T-helper 2 cell treated with Interferon-gamma antibody and Interleukin-4, amounts not matched to agents 5 μg/mL and 100 μg/mL, for 36 hours (primary cell): Measurements from ENCODE around the gene FLT1.

Experiments
- DNase-seq: peaks from one replicate; pipeline ENCODE4 v3.0.0; 2021; ENCODE audit warnings: low spot score
- H3K27ac Mint-ChIP-seq: one replicate; pipeline ENCODE4 v1.8.0; 2021; ENCODE audit warnings: mild to moderate bottlenecking, mixed read lengths
- H3K27me3 Mint-ChIP-seq: one replicate; pipeline ENCODE4 v1.8.0; 2021; ENCODE audit warnings: low read depth, mixed read lengths
- H3K36me3 Mint-ChIP-seq: one replicate; pipeline ENCODE4 v1.8.0; 2021; ENCODE audit warnings: low read depth, mixed read lengths
- H3K4me1 Mint-ChIP-seq: one replicate; pipeline ENCODE4 v1.8.0; 2021; ENCODE audit warnings: low read depth, mixed read lengths
- H3K4me3 Mint-ChIP-seq: one replicate; pipeline ENCODE4 v1.8.0; 2022; ENCODE audit warnings: mild to moderate bottlenecking, moderate library complexity, mixed read lengths
- H3K9me3 Mint-ChIP-seq: one replicate; pipeline ENCODE4 v1.8.0; 2021; ENCODE audit warnings: mixed read lengths

FLT1 gene

DNA sequence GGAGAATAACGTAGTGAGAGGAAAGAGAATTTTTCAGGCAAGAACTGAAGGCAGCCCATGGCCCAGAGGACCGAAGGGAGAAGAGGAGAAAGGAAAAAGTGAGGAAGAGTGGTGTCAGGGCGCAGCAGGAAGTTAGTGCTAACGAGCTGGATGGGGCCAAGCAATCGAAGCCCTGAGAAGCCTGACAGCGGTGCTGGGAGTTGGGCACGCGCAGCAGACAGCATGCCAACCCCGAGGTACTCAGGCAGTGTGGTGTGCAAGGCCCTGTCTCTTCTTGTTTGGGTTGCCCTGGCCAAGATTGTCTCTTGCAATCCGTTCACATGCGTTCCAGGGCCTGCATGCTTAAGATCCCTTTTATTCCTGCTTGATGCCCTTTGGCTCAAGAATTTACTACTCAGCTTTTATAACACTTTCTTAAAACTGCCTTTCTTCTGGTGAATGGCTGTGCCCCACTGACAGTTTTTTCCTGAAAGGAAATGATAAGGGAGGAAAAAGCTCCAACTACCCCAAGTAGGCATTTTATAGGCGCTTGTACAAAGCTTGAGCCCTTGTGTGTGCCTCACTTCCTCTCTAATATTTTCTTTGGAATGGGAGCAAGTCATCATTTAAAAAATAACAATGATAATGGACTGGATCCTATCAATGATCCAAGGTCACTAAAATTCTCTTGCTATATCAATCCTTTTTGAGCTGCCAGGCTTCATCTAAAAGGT is 115.4 kb downstream of the FLT1 start:
- DNase-seq: no peak
- Mint-ChIP-seq H3K9me3 (no peaks in the 10 kb centered on the region), H3K36me3 (no peaks in the 10 kb centered on the region), H3K27ac (no peak overlapping the region), H3K4me3 (no peak overlapping the region), H3K4me1 (peaks cover 1% of the 10 kb centered on the region), H3K27me3 (peaks cover 7% of the 10 kb centered on the region)

GRCh38 chr13:28376604-28377003 is 118.3 kb downstream of the FLT1 start:
- Mint-ChIP-seq H3K4me1 (no peaks in the 10 kb centered on the region), H3K27ac (no peak overlapping the region), H3K9me3 (no peaks in the 10 kb centered on the region), H3K27me3 (peaks cover 7% of the 10 kb centered on the region), H3K36me3 (no peaks in the 10 kb centered on the region), H3K4me3 (no peak overlapping the region)
- no peak for DNase-seq

- Mint-ChIP-seq H3K27me3 (peaks cover 7% of the 10 kb centered on the region), H3K36me3 (no peaks in the 10 kb centered on the region), H3K4me1 (no peaks in the 10 kb centered on the region), H3K4me3 (no peak overlapping the region), H3K27ac (no peak overlapping the region), H3K9me3 (no peaks in the 10 kb centered on the region)
- DNase-seq: no peak
Measured at GRCh38 chr13:28375250-28375930, 119.5 kb downstream of the FLT1 start.

DNA sequence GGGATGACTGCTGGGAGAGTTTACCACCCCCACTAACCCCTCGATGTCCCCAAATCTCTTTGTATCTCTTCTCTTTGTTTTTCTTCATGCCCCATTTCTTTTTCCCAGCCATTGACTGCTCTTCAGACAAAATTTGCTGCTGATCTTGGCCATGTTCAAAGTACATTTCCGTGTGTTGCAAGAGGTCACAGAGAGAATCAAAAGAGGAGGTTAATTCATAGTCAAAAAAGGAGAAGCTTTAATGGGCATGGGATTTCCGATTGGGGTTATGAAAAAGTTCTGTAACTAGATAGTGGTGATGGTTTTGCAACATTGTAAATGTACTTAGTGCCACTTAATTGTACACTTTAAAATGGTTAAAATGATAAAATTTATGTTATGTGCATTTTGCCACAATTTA is 121.1 kb downstream of the FLT1 start:
- Mint-ChIP-seq H3K4me3 (no peak overlapping the region), H3K36me3 (no peaks in the 10 kb centered on the region), H3K27me3 (peaks cover 7% of the 10 kb centered on the region), H3K9me3 (no peaks in the 10 kb centered on the region), H3K4me1 (no peaks in the 10 kb centered on the region), H3K27ac (no peak overlapping the region)
- DNase-seq: no peak

DNA sequence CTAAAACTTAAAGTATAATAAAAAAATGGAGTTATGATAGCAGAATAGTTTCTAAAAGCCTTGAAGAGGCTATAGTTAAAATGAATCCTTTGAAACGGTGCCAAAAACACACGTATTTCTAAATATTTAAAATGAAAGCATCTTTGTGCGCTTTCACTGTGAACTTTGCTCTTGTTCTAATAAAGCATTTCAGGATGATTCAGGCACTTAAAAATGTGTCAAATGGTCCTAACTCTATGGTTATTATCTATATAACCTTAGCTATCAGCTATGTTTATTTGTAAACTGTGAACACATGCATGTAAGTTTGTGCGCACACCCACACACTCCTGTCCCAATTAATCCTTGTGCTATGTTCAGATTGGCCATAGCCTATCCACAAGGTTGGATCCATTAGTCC is 124.5 kb downstream of the FLT1 start:
- Mint-ChIP-seq H3K4me1 (no peaks in the 10 kb centered on the region), H3K27ac (no peak overlapping the region), H3K9me3 (no peaks in the 10 kb centered on the region), H3K27me3 (no peaks in the 10 kb centered on the region), H3K4me3 (no peak overlapping the region), H3K36me3 (no peaks in the 10 kb centered on the region)
- no peak for DNase-seq

DNA sequence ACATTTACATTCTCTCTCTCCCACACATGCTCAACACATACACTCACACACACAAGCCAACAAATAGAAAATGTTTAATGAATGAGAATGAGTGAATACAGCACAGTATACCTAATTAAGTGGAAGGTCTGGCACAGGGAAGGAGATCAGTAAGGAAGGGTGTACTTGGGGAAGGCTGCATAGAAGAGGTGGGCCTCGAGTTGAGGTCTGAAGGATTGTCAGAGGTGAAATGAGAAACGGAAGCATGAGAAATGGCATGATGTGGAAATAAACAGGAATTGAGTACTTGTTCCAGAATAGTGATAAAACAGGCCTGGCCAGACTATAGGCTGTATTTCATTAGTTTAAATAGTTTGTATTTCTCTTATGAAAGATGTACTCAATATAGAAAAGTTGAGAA is 136.2 kb downstream of the FLT1 start:
- no peak overlapping the region for H3K27ac Mint-ChIP-seq
- H3K36me3 Mint-ChIP-seq: peaks cover 1% of the 10 kb centered on the region
- no peak for DNase-seq
- H3K4me3 Mint-ChIP-seq: no peak overlapping the region
- peaks cover 6% of the 10 kb centered on the region for H3K27me3 Mint-ChIP-seq
- H3K9me3 Mint-ChIP-seq: peaks cover 14% of the 10 kb centered on the region
- peaks cover 35% of the 10 kb centered on the region for H3K4me1 Mint-ChIP-seq

GRCh38 chr13:28357911-28358433 is 137.0 kb downstream of the FLT1 start:
- Mint-ChIP-seq H3K4me1 (peaks cover 37% of the 10 kb centered on the region), H3K9me3 (peaks cover 14% of the 10 kb centered on the region), H3K27me3 (peaks cover 6% of the 10 kb centered on the region), H3K36me3 (peaks cover 1% of the 10 kb centered on the region), H3K27ac (no peak overlapping the region), H3K4me3 (no peak overlapping the region)
- no peak for DNase-seq

GRCh38 chr13:28357247-28357825 is 137.6 kb downstream of the FLT1 start:
- Mint-ChIP-seq H3K4me3 (no peak overlapping the region), H3K36me3 (peaks cover 1% of the 10 kb centered on the region), H3K9me3 (peaks cover 14% of the 10 kb centered on the region), H3K4me1 (peaks cover 37% of the 10 kb centered on the region), H3K27ac (no peak overlapping the region), H3K27me3 (peaks cover 6% of the 10 kb centered on the region)
- no peak for DNase-seq

GRCh38 chr13:28356561-28357021 is 138.3 kb downstream of the FLT1 start:
- no peak overlapping the region for H3K4me3 Mint-ChIP-seq
- peaks cover 14% of the 10 kb centered on the region for H3K9me3 Mint-ChIP-seq
- H3K4me1 Mint-ChIP-seq: peaks cover 37% of the 10 kb centered on the region
- no peak for DNase-seq
- peaks cover 1% of the 10 kb centered on the region for H3K36me3 Mint-ChIP-seq
- H3K27ac Mint-ChIP-seq: no peak overlapping the region
- peaks cover 2% of the 10 kb centered on the region for H3K27me3 Mint-ChIP-seq

DNA sequence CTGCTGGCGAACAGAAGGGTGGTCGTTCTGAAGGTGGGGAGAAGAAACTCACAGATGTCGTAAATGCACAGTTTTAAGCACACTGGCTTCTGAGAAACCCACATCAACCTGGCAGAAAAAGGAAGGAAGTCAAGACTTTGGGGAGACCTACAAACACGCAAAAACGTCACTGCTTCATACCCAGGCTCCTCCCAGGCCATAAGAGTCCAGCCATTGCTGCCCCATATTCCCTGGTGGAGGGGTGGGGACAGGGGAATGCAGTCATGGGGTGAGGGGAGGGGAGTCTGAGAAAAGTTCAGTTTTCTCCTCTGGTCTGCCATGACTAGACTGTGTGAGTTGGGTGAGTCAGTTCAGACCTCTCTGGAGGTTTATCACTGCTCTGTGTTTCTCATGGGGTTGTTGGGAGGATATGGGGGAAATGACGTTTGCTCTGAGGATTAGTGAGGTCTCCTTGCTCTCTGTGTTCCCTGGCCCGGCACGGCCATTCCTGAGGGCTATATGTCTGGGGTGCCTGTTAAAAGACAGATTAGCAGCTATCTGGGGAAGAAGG is 139.0 kb downstream of the FLT1 start:
- no peak for DNase-seq

DNA sequence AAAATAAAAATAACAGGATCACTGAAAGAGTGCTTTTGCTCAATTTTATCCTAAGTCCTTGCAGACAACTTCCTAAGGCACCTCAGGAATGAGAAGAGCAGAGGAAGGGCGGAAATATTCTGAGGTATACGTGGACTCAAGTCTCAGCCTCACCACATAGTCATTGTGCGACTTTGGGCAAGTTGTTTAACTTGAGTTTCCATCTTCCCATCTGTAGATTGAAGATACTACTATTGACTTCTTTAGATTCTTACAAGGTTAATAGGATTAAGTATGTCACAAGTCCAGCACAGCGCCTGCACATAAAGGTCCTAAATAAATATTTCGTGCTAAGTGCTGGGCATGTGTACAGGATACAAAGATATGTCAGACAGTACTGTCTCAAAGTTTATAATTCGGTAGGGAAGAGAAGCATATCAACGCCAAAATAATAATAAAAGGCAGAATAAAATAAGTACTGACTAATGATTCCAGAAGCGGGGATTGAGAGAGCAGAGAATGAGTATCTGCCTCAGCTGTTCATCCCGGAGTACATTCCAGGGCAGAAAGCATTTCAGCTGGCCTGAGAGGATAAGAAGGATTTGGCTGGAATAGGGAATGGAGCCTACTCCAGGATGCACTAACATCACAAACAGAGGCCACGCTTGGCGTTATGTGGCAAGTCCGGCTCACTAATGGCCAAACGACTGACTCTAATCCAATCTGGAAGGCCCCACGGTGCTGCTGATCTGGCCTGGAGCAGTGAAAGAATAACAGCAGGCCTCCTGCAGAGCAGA is 139.7 kb downstream of the FLT1 start:
- Mint-ChIP-seq H3K4me1 (peaks cover 37% of the 10 kb centered on the region), H3K27me3 (peaks cover under 1% of the 10 kb centered on the region), H3K4me3 (peak overlapping the region; percentile 53), H3K36me3 (peaks cover 1% of the 10 kb centered on the region), H3K27ac (peak overlapping the region; percentile 56), H3K9me3 (peaks cover 14% of the 10 kb centered on the region)
- DNase-seq: no peak

More for the DNA sequence above, 139.0 kb downstream of the FLT1 start:
- Mint-ChIP-seq H3K36me3 (peaks cover 1% of the 10 kb centered on the region), H3K9me3 (peaks cover 14% of the 10 kb centered on the region), H3K4me1 (peaks cover 37% of the 10 kb centered on the region), H3K4me3 (peak overlapping the region; percentile 53), H3K27ac (peak overlapping the region; percentile 56), H3K27me3 (no peaks in the 10 kb centered on the region)

DNA sequence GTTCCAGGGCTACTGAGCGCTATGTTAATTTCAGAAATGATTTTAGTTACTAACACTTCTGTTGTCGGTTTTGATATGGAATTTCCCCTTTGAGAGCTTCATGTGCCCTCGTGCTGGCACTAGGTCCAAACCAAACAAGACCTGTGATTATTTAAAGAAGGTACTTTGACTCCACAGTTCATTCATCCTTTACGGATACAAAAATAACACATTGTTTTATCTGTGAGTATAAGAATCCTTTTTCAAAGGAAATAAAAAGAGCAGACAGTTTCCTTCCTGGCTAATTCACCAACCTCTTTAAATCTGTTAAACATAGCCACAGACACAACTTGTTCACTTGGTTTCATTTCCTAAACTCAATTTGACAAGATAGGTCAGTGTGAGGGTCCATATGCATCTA is 141.2 kb downstream of the FLT1 start:
- Mint-ChIP-seq H3K4me3 (no peak overlapping the region), H3K27me3 (peaks cover 5% of the 10 kb centered on the region), H3K27ac (no peak overlapping the region), H3K36me3 (peaks cover 1% of the 10 kb centered on the region), H3K9me3 (peaks cover 6% of the 10 kb centered on the region), H3K4me1 (peaks cover 37% of the 10 kb centered on the region)
- no peak for DNase-seq

GRCh38 chr13:28349907-28350654 is 144.8 kb downstream of the FLT1 start:
- Mint-ChIP-seq H3K4me1 (peaks cover 21% of the 10 kb centered on the region), H3K4me3 (no peak overlapping the region), H3K27ac (no peak overlapping the region), H3K9me3 (no peaks in the 10 kb centered on the region), H3K36me3 (no peaks in the 10 kb centered on the region), H3K27me3 (peaks cover 13% of the 10 kb centered on the region)
- DNase-seq: no peak
